IMR-90 (cell line): ENCODE results near the gene NRM. TPM values are rescaled to one million over a fixed set of nuclear protein-coding genes. Genes with fewer than 3 reads are reported as not detected.
A peak's percentile ranks its signal among the peaks of the same experiment; 100 is the strongest.
"Not testable (repeated sequence)": the region's sequence is repeated elsewhere in the genome, so short reads cannot be mapped to it uniquely, and the experiment has no call there.

Source experiments
- ATAC-seq: fragments of 200-7000 bp; cut with Tn5 transposase; 2 replicates; pipeline ENCODE4 v1.9.1; 2020; ENCODE audit warnings: low read depth, mild to moderate bottlenecking, moderate library complexity
- BruUV-seq: library from RNA; stranded (reverse); fragments of 400-500 nt; replicated peaks from 2 replicates; lab custom pipeline; 2021; lab: Mats Ljungman, UMichigan
- CTCF ChIA-PET: fragments of 300-600 bp; formaldehyde crosslinking; extraction: SDS; loops from one replicate; lab custom pipeline; 2021; ENCODE audit warnings: antibody characterized with exemption; lab: Yijun Ruan, JAX
- POLR2A ChIA-PET: fragments of 300-600 bp; sonication (Branson Sonifier 250); formaldehyde crosslinking; loops from one replicate; lab custom pipeline; 2022; ENCODE audit warnings: antibody characterized with exemption; ENCODE audit not compliant: unreplicated experiment; lab: Charles Lee
- DNase-seq: peaks from one replicate; pipeline ENCODE4 v3.0.0; 2013
- H2AFZ ChIP-seq: replicated peaks from 2 replicates; pipeline ENCODE3; 2013; ENCODE audit warnings: low read length, mild to moderate bottlenecking; ENCODE audit not compliant: poor library complexity
- H2AK5ac ChIP-seq: 2 replicates; pipeline ENCODE4 v1.6.1; 2013; ENCODE audit warnings: low read depth, low read length, inconsistent platforms
- H2AK9ac ChIP-seq: replicated peaks from 2 replicates; pipeline ENCODE3; 2013; ENCODE audit warnings: mild to moderate bottlenecking, low read depth, low read length, moderate library complexity; ENCODE audit not compliant: poor library complexity
- H2BK120ac ChIP-seq: 2 replicates; pipeline ENCODE4 v1.6.1; 2013; ENCODE audit warnings: low read depth, low read length, inconsistent platforms
- H2BK15ac ChIP-seq: 3 replicates; pipeline ENCODE4 v1.6.1; 2013; ENCODE audit warnings: low read depth, low read length, inconsistent platforms
- H2BK20ac ChIP-seq: 2 replicates; pipeline ENCODE4 v1.6.1; 2013; ENCODE audit warnings: low read depth, mild to moderate bottlenecking, inconsistent platforms, low read length, moderate library complexity
- H2BK5ac ChIP-seq: 2 replicates; pipeline ENCODE4 v1.6.1; 2013; ENCODE audit warnings: mild to moderate bottlenecking, low read depth, low read length, inconsistent platforms; ENCODE audit not compliant: poor library complexity, severe bottlenecking
- H3K14ac ChIP-seq: replicated peaks from 2 replicates; pipeline ENCODE4 v1.6.1; 2013; ENCODE audit warnings: low read depth, low read length, inconsistent platforms
- H3K18ac ChIP-seq: 2 replicates; pipeline ENCODE4 v1.6.1; 2013; ENCODE audit warnings: low read depth, low read length, control low read depth
- H3K23ac ChIP-seq: 2 replicates; pipeline ENCODE4 v1.6.1; 2013; ENCODE audit warnings: low read depth, low read length, inconsistent platforms
- H3K27ac ChIP-seq: 2 replicates; pipeline ENCODE4 v1.5.1; 2013; ENCODE audit warnings: mild to moderate bottlenecking, control low read depth, low read length; ENCODE audit not compliant: insufficient read depth
- H3K27me3 ChIP-seq: 2 replicates; pipeline ENCODE4 v1.6.1; 2013; ENCODE audit warnings: low read length; ENCODE audit not compliant: control insufficient read depth, insufficient read depth
- H3K36me3 ChIP-seq: 2 replicates; pipeline ENCODE4 v1.6.1; 2013; ENCODE audit warnings: low read length, mixed read lengths; ENCODE audit not compliant: control insufficient read depth, insufficient read depth
- H3K4ac ChIP-seq: 2 replicates; pipeline ENCODE4 v1.6.1; 2013; ENCODE audit warnings: low read depth, low read length, inconsistent platforms
- H3K4me1 ChIP-seq: 2 replicates; pipeline ENCODE4 v1.6.1; 2013; ENCODE audit warnings: low read length, mixed read lengths; ENCODE audit not compliant: control insufficient read depth, insufficient read depth
- H3K4me2 ChIP-seq: 2 replicates; pipeline ENCODE4 v1.6.1; 2013; ENCODE audit warnings: low read depth, mild to moderate bottlenecking, control low read depth, low read length, moderate library complexity
- H3K4me3 ChIP-seq: 2 replicates; pipeline ENCODE4 v1.5.1; 2013; ENCODE audit warnings: low read depth, mild to moderate bottlenecking, control low read depth, low read length, moderate library complexity; ENCODE audit not compliant: insufficient read depth
- H3K56ac ChIP-seq: 2 replicates; pipeline ENCODE4 v1.6.1; 2013; ENCODE audit warnings: low read length, inconsistent platforms; ENCODE audit not compliant: insufficient read depth; ENCODE audit errors: extremely low read depth
- H3K79me1 ChIP-seq, 2 experiments: 2 replicates each; pipeline ENCODE4 v1.6.1; 2013; ENCODE audit warnings: low read length in 2 of 2, inconsistent platforms in 1 of 2, low read depth in 1 of 2
- H3K9ac ChIP-seq: 2 replicates; pipeline ENCODE4 v1.6.1; 2013; ENCODE audit warnings: low read depth, low read length, control low read depth
- H3K9me1 ChIP-seq: 2 replicates; pipeline ENCODE4 v1.6.1; 2013; ENCODE audit warnings: low read length, inconsistent platforms; ENCODE audit not compliant: insufficient read depth
- H3K9me3 ChIP-seq: 2 replicates; pipeline ENCODE4 v1.6.1; 2013; ENCODE audit warnings: low read length; ENCODE audit not compliant: control insufficient read depth, insufficient read depth
- H4K20me1 ChIP-seq: 2 replicates; pipeline ENCODE4 v1.6.1; 2013; ENCODE audit warnings: low read length, inconsistent platforms; ENCODE audit not compliant: insufficient read depth
- H4K5ac ChIP-seq: 2 replicates; pipeline ENCODE4 v1.6.1; 2013; ENCODE audit warnings: mild to moderate bottlenecking, low read depth, low read length, control low read depth
- H4K8ac ChIP-seq, 2 experiments: 2 replicates each; pipeline ENCODE4 v1.6.1; 2013; ENCODE audit warnings: low read depth in 2 of 2, low read length in 2 of 2, control low read depth in 1 of 2, inconsistent platforms in 1 of 2
- H4K91ac ChIP-seq: 2 replicates; pipeline ENCODE4 v1.6.1; 2013; ENCODE audit warnings: low read depth, low read length, inconsistent platforms; ENCODE audit not compliant: insufficient read depth
- CTCF ChIP-seq: conservative IDR thresholded peaks from 2 replicates; pipeline ENCODE4 v1.5.1; 2012; ENCODE audit warnings: mild to moderate bottlenecking, low read depth, low read length, improper control_type of control experiment
- MXI1 ChIP-seq: IDR thresholded peaks from 2 replicates; pipeline ENCODE4 v1.6.1; 2012; ENCODE audit warnings: low read depth, mild to moderate bottlenecking, low read length, moderate library complexity, borderline replicate concordance
- WGBS, 2 experiments: methylation state at CpG; one replicate each; pipeline versions ENCODE4 v1.1.5 to v1.1.7; 2013; ENCODE audit warnings: missing lambda C conversion rate in 2 of 2; ENCODE audit not compliant: insufficient read length in 1 of 2; ENCODE audit errors: extremely low coverage in 2 of 2; 5-methylcytosine and 5-hydroxymethylcytosine counted together
- dilution Hi-C: fragments of 300-500 bp; cut with HindIII; formaldehyde crosslinking; loops from one replicate; pipeline ENCODE4 v1.14.3; 2018; ENCODE audit warnings: low sequenced_read_pairs; ENCODE audit not compliant: unreplicated experiment
- in situ Hi-C: fragments of 300-500 bp; cut with MboI; formaldehyde crosslinking; loops from 3 replicates; pipeline ENCODE4 v1.14.3; 2019; ENCODE audit warnings: low sequenced_read_pairs, inconsistent platforms, mixed read lengths
- intact Hi-C: fragments of 100-400 bp; cut with micrococcal nuclease; formaldehyde crosslinking; loops from 2 replicates; pipeline ENCODE4 v1.10.0; 2022
- polyA plus RNA-seq, 3 experiments: library from polyadenylated mRNA; depleted of rRNA; stranded (reverse); fragments of >200 nt; gene quantifications; 2 replicates each; pipeline ENCODE4 v1.2.3, GENCODE V29; 2012; ENCODE audit warnings: low replicate concordance in 1 of 3
- total RNA-seq: library from RNA; depleted of rRNA; stranded (reverse); fragments of >200 nt; gene quantifications from 2 replicates; pipeline ENCODE4 v1.2.3, GENCODE V29; 2012

Gene NRM
- total and polyA plus RNA-seq, 2 of the 4 experiments (the other 2 are of a cell fraction), result 2.2 to 27.0 TPM

GRCh38 chr6:30670760-30671527 lies 19.8 kb downstream of the NRM start:
- H3K27ac ChIP-seq, result no peak overlapping the region
- no peak overlapping the region for H2BK5ac ChIP-seq
- no peak overlapping the region for H2BK15ac ChIP-seq
- ChIA-PET CTCF (no interaction called here), POLR2A (no interaction called here)
- no peak overlapping the region for H3K23ac ChIP-seq
- no peak overlapping the region for H2AK5ac ChIP-seq
- no peaks in the 10 kb centered on the region for H3K9me3 ChIP-seq
- no peak overlapping the region for H3K4me2 ChIP-seq
- no peak for DNase-seq
- H3K27me3 ChIP-seq, result no peaks in the 10 kb centered on the region
- H3K79me1 ChIP-seq, result peaks cover 13 to 24% of the 10 kb centered on the region in 2 experiments
- no peak overlapping the region for H4K5ac ChIP-seq
- 92% methylated on average over 12 of the region's 27 CpGs; no CpG with 5 or more reads in 1 of the 2 experiments for WGBS, 2 experiments
- peaks cover 27% of the 10 kb centered on the region for H3K36me3 ChIP-seq
- no peak overlapping the region for H4K91ac ChIP-seq
- H4K8ac ChIP-seq, result no peak overlapping the region
- intact Hi-C loops (no loop called here), dilution Hi-C loops (no loop called here), in situ Hi-C loops (no loop called here)
- H4K20me1 ChIP-seq, result peaks cover 4% of the 10 kb centered on the region; the same call in 1 of the 2 replicates
- H3K9ac ChIP-seq, result no peak overlapping the region
- no TSS peak for BruUV-seq
- peak overlapping the region; percentile 85 for H2AK9ac ChIP-seq
- no peak overlapping the region for H3K4me3 ChIP-seq
- H3K4ac ChIP-seq, result no peak overlapping the region
- H2AFZ ChIP-seq, result no peak overlapping the region
- H3K4me1 ChIP-seq, result peaks cover 3% of the 10 kb centered on the region; the same call in 1 of the 2 replicates
- H2BK20ac ChIP-seq, result no peak overlapping the region
- no peak overlapping the region for H3K56ac ChIP-seq
- no peak for ATAC-seq
- no peak overlapping the region for H2BK120ac ChIP-seq
- H3K14ac ChIP-seq, result no peak overlapping the region
- H3K18ac ChIP-seq, result no peak overlapping the region
- TF ChIP-seq MXI1, result no peak
- TF ChIP-seq CTCF, result peak; percentile 17; the same call in 1 of the 2 replicates
- no peaks in the 10 kb centered on the region for H3K9me1 ChIP-seq

DNA sequence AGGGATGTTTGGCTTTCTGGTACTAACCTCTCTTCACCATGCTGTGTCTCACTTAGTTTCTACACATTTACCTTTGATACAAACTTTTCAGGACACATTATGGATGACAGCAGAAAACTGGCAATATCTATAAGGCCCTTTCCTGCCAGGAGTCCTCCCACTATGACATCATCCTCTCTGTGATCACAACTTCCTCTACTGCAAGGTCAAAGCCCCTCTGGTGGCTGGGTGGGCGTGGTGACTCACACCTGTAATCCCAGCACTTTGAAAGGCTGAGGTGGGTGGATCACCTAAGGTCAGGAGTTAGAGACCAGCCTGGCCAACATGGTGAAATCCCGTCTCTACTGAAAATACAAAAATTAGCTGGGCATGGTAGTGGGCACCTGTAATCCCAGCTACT lies 24.5 kb downstream of the NRM start:
- intact Hi-C loops, H3K4me2 ChIP-seq, H2BK15ac ChIP-seq, H2AK5ac ChIP-seq, H3K27me3 ChIP-seq, in situ Hi-C loops, H3K56ac ChIP-seq, POLR2A ChIA-PET, H4K5ac ChIP-seq, H3K18ac ChIP-seq, H3K27ac ChIP-seq, BruUV-seq, H3K14ac ChIP-seq, H3K4me3 ChIP-seq, H2BK5ac ChIP-seq, H2BK120ac ChIP-seq, H3K4me1 ChIP-seq, H3K23ac ChIP-seq, H3K9me1 ChIP-seq, H4K91ac ChIP-seq, H4K8ac ChIP-seq, dilution Hi-C loops, CTCF ChIA-PET, H2BK20ac ChIP-seq, H3K9me3 ChIP-seq, H2AFZ ChIP-seq, H3K4ac ChIP-seq, H2AK9ac ChIP-seq, H3K9ac ChIP-seq, H4K20me1 ChIP-seq, ATAC-seq: not testable (repeated sequence)
- Histone ChIP-seq H3K79me1 (peaks cover 16 to 18% of the 10 kb centered on the region in 2 experiments), H3K36me3 (peaks cover 64% of the 10 kb centered on the region)
- peak; percentile 59 for DNase-seq
- no CpG with 5 or more reads among the region's 2 CpGs for WGBS, 2 experiments
